ENCODE data around the gene SLC6A6.

Gene SLC6A6

DNA sequence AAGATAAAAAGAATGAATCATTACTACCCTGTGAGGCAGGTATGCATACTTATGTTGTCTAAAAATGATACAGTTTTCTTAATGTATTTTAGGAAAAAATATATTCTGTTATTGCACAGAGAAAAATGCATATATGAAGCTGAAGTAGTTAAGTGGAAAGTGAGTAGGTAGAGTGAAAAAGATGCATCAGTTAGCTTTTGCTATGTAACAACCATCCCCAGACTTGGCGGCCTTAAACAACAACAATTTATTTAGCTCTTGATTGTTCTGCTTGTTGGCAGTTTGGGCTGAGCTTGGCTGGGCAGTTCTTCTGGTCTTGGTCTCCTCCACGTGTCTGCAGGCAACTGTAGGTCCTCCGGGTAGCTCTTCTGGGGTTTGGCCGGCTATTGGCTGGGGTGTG, 45.7 kb downstream of the SLC6A6 start:
- no peak for TF ChIP-seq CTCF (IDR thresholded peaks at IDR 0.05; ENCODE audit: borderline replicate concordance, insufficient read depth, low read depth, low read length)
- no peak overlapping the region for H3K4me3 ChIP-seq (ENCODE audit: low read depth, low read length)

GRCh38 chr3:14448756-14449727, 46.6 kb downstream of the SLC6A6 start:
- no peak overlapping the region for H3K4me3 ChIP-seq (ENCODE audit: low read depth, low read length)

GRCh38 chr3:14450506-14450905, 48.1 kb downstream of the SLC6A6 start:
- no peak overlapping the region for H3K4me3 ChIP-seq (ENCODE audit: low read depth, low read length)
- no peak for TF ChIP-seq CTCF (IDR thresholded peaks at IDR 0.05; ENCODE audit: borderline replicate concordance, insufficient read depth, low read depth, low read length)

More at GRCh38 chr3:14448756-14449727, 46.6 kb downstream of the SLC6A6 start:
- TF ChIP-seq CTCF (IDR thresholded peaks at IDR 0.05; ENCODE audit: borderline replicate concordance, insufficient read depth, low read depth, low read length) = no peak

DNA sequence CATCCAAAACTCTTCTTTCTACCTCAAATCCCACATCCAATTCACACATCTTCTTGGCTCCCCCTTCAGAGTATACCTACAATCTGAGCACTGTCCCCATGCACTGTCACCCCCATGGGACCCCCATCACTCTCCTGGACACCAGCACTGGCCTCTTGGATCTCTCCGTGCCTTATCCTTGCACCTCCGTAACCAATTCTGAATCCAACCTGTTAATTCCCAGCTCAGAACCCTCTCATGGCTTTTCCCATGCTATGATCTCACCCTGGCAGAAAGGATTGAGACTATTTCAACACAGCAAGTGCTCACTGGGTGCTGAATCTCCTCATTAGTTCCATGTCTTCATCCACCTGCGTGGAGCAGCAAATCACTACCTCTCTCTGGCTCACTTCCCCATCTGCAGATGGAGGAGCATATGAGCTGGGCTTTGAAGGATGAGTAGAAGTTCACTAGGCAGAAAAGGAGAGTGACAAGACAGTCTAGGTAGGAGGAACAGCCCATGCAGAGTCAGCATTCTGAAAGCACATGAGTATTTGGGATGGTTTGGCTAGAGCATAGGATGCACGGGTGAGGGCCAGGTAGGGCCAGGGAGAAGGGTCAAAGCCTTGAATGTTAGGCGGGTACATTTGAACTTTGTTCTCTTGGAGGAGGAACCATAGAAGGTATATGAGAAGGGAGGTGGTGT, 48.7 kb downstream of the SLC6A6 start:
- no peak for TF ChIP-seq CTCF (IDR thresholded peaks at IDR 0.05; ENCODE audit: borderline replicate concordance, insufficient read depth, low read depth, low read length)

GRCh38 chr3:14451844-14452739, 49.7 kb downstream of the SLC6A6 start:
- no peak overlapping the region for H3K4me3 ChIP-seq (ENCODE audit: low read depth, low read length)
- TF ChIP-seq CTCF (IDR thresholded peaks at IDR 0.05; ENCODE audit: borderline replicate concordance, insufficient read depth, low read depth, low read length) = no peak

More for the DNA sequence above, 48.7 kb downstream of the SLC6A6 start:
- H3K4me3 ChIP-seq (ENCODE audit: low read depth, low read length) = no peak overlapping the region

- no peak for TF ChIP-seq CTCF (IDR thresholded peaks at IDR 0.05; ENCODE audit: borderline replicate concordance, insufficient read depth, low read depth, low read length)
- H3K4me3 ChIP-seq (ENCODE audit: low read depth, low read length) = no peak overlapping the region
Measured at GRCh38 chr3:14452740-14453710, 50.6 kb downstream of the SLC6A6 start.
